Measurements from ENCODE around the gene RRAS. TPM values are rescaled to one million over a fixed set of nuclear protein-coding genes. Genes with fewer than 3 reads are reported as not detected.

The RRAS gene
- polyA plus RNA-seq, 1 of the 3 experiments (the other 2 are of a cell fraction), result 141 TPM

DNA sequence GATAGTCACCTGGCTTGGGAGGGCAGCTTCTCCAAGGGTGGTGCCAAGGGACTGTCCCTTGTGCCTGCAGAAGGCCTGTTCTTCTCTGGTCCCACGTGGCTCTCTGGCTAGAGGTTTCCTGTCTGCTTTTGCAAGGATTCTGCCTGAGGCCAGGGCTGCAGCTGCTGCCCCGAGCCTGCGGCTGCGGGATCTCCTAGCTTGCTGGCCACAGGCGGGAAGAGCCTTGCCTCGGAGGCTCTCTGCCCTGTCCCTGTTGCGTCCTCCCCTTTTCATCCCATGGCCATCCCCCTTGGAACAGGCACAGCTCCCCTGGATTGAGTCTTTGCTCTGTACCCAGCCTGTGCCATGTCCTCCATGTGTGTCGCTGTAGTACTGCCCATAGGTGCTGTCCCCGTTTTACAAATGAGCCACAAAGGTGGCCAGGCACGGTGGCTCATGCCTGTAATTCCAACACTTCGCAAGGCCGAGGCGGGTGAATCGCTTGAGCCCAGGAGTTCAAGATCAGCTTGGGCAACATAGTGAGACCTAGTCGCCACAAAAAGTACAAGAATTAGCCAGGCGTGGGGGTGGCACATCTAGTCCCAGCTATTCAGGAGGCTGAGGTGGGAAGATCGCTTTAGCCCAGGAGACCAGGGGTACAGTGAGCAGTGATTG lies 16.6 kb upstream of the RRAS start:
- Histone ChIP-seq H3K4me3 (ENCODE audit: low read depth in 2 of 2, low read length in 1 of 2) (no peak overlapping the region), H4K20me1 (ENCODE audit: insufficient read depth) (0 out of 2 replicates have a peak, but pooled peaks cover 7% of the 10 kb centered on the region), H3K36me3 (replicated peaks in 1 of 2; ENCODE audit: control insufficient read depth in 1 of 2, insufficient read depth in 2 of 2, low read length in 1 of 2) (peaks cover 19 to 73% of the 10 kb centered on the region in 2 experiments), H3K27me3 (ENCODE audit: insufficient read depth) (no peaks in the 10 kb centered on the region), H3K4me1 (ENCODE audit: control insufficient read depth in 1 of 2, insufficient read depth in 2 of 2, low read depth in 1 of 2, low read length in 1 of 2) (no peaks in the 10 kb centered on the region), H3K79me2 (ENCODE audit: insufficient read depth) (no peaks in the 10 kb centered on the region), H3F3A (replicated peaks; ENCODE audit: insufficient read depth) (peaks cover 10% of the 10 kb centered on the region), H2AFZ (ENCODE audit: low read depth) (no peak overlapping the region), H3K9ac (no peak overlapping the region), H3K9me3 (no peaks in the 10 kb centered on the region), H3K4me2 (no peak overlapping the region), H3K27ac (ENCODE audit: low read depth in 2 of 2, low read length in 1 of 2) (no peak overlapping the region), H3K9me2 (no peaks in the 10 kb centered on the region)
- ChIA-PET POLR2A (interaction anchor here (2.1 kb wide), 1 partner anchor 8 kb away, joined by 6 read pairs; no protein-coding TSS in a partner anchor), CTCF (interaction anchor here (1.5 to 5.5 kb wide), 3 partner anchors 16 to 20 kb away, joined by 4 to 26 read pairs (median 5); no protein-coding TSS in a partner anchor)
- no peak for DNase-seq
- no peak for TF ChIP-seq TEAD4 (IDR thresholded peaks at IDR 0.05; ENCODE audit: borderline replicate concordance, insufficient read depth)
- TF ChIP-seq CHD2 (IDR thresholded peaks at IDR 0.05; ENCODE audit: low read length, partially characterized antibody), result no peak
- TF ChIP-seq ELF1 (IDR thresholded peaks at IDR 0.05), result no peak
- TF ChIP-seq MXI1 (IDR thresholded peaks at IDR 0.05; ENCODE audit: low read depth, low read length), result no peak
- no peak for TF ChIP-seq RFX5 (IDR thresholded peaks at IDR 0.05; ENCODE audit: low read length)
- no peak for TF ChIP-seq FOXM1 (IDR thresholded peaks at IDR 0.05; ENCODE audit: low read depth)
- no peak for TF ChIP-seq RAD21 (IDR thresholded peaks at IDR 0.05; ENCODE audit: low read length)
- TF ChIP-seq, protein P1, sequence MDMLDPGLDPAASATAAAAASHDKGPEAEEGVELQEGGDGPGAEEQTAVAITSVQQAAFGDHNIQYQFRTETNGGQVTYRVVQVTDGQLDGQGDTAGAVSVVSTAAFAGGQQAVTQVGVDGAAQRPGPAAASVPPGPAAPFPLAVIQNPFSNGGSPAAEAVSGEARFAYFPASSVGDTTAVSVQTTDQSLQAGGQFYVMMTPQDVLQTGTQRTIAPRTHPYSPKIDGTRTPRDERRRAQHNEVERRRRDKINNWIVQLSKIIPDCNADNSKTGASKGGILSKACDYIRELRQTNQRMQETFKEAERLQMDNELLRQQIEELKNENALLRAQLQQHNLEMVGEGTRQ (IDR thresholded peaks at IDR 0.05; ENCODE audit: borderline replicate concordance, low read depth, low read length), result no peak
- no peak for TF ChIP-seq POLR2AphosphoS5 (IDR thresholded peaks at IDR 0.05; ENCODE audit: low read depth, low read length)
- no peak for TF ChIP-seq EP300 (IDR thresholded peaks at IDR 0.05; ENCODE audit: borderline replicate concordance in 1 of 2, low read depth in 1 of 2, low read length in 1 of 2)
- 90% methylated on average over 11 of the region's 17 CpGs for WGBS (ENCODE audit: low lambda C conversion rate)

- no peak overlapping the region for H2AFZ ChIP-seq (ENCODE audit: low read depth)
- no peaks in the 10 kb centered on the region for H3K79me2 ChIP-seq (ENCODE audit: insufficient read depth)
- ChIA-PET POLR2A (interaction anchor here (2.1 kb wide), 1 partner anchor 9 kb away, joined by 6 read pairs; no protein-coding TSS in a partner anchor), CTCF (interaction anchor here (0.6 to 5.5 kb wide), 5 partner anchors 12 to 28 kb away, joined by 4 to 26 read pairs (median 4); no protein-coding TSS in a partner anchor)
- no peaks in the 10 kb centered on the region for H3K9me3 ChIP-seq
- no peak overlapping the region for H3K9ac ChIP-seq
- DNase-seq, result no peak
- H3F3A ChIP-seq (replicated peaks; ENCODE audit: insufficient read depth), result peaks cover 6% of the 10 kb centered on the region
- H3K36me3 ChIP-seq (replicated peaks in 1 of 2; ENCODE audit: control insufficient read depth in 1 of 2, insufficient read depth in 2 of 2, low read length in 1 of 2), result peaks cover 19 to 73% of the 10 kb centered on the region in 2 experiments
- H3K4me3 ChIP-seq (ENCODE audit: low read depth in 2 of 2, low read length in 1 of 2), result no peak overlapping the region
- H3K4me2 ChIP-seq, result no peak overlapping the region
- H4K20me1 ChIP-seq (ENCODE audit: insufficient read depth), result 0 out of 2 replicates have a peak, but pooled peaks cover 7% of the 10 kb centered on the region
- H3K27me3 ChIP-seq (ENCODE audit: insufficient read depth), result no peaks in the 10 kb centered on the region
- no peak overlapping the region for H3K27ac ChIP-seq (ENCODE audit: low read depth in 2 of 2, low read length in 1 of 2)
- whole genome bisulfite sequencing (ENCODE audit: low lambda C conversion rate), result 94% methylated on average over 15 of the region's 23 CpGs
- H3K9me2 ChIP-seq, result no peaks in the 10 kb centered on the region
- H3K4me1 ChIP-seq (ENCODE audit: control insufficient read depth in 1 of 2, insufficient read depth in 2 of 2, low read depth in 1 of 2, low read length in 1 of 2), result no peaks in the 10 kb centered on the region
- no peak for TF ChIP-seq USF1 (IDR thresholded peaks at IDR 0.05; ENCODE audit: borderline replicate concordance, low read depth)
- TF ChIP-seq ZBTB33 (IDR thresholded peaks at IDR 0.05; ENCODE audit: borderline replicate concordance, low read depth), result no peak
- TF ChIP-seq FOXJ3 (CRISPR knock-in tag; IDR thresholded peaks at IDR 0.05), result no peak
- no peak for TF ChIP-seq FOXM1 (IDR thresholded peaks at IDR 0.05; ENCODE audit: low read depth)
- no peak for TF ChIP-seq MEF2A (IDR thresholded peaks at IDR 0.05; ENCODE audit: borderline replicate concordance, low read depth)
- TF ChIP-seq GABPA (IDR thresholded peaks at IDR 0.05; ENCODE audit: low read depth), result no peak
- TF ChIP-seq TAF1 (IDR thresholded peaks at IDR 0.05; ENCODE audit: borderline replicate concordance, low read depth, low read length), result no peak
- TF ChIP-seq YY1 (IDR thresholded peaks at IDR 0.05; ENCODE audit: low read depth), result no peak
- TF ChIP-seq NRF1 (IDR thresholded peaks at IDR 0.05; ENCODE audit: low read depth, low read length), result no peak
- no peak for TF ChIP-seq FOSL2 (IDR thresholded peaks at IDR 0.05; ENCODE audit: borderline replicate concordance, low read depth)
- no peak for TF ChIP-seq EP300 (IDR thresholded peaks at IDR 0.05; ENCODE audit: borderline replicate concordance in 1 of 2, low read depth in 1 of 2, low read length in 1 of 2)
- no peak for TF ChIP-seq CTCF (IDR thresholded peaks at IDR 0.05)
- no peak for TF ChIP-seq TCF12 (IDR thresholded peaks at IDR 0.05)
These were observed 15.9 kb upstream of the RRAS start for GRCh38 chr19:49655570-49656455.

Measured in SK-N-SH (cell line).